ENCODE results near the gene SCAP. TPM values are rescaled to one million over a fixed set of nuclear protein-coding genes. Genes with fewer than 3 reads are reported as not detected.

SCAP gene
- total and polyA plus RNA-seq, 2 of the 13 experiments (the other 11 are each of a cell fraction or from before 2014, with no cell fraction given) = 40.4 to 53.3 TPM

DNA sequence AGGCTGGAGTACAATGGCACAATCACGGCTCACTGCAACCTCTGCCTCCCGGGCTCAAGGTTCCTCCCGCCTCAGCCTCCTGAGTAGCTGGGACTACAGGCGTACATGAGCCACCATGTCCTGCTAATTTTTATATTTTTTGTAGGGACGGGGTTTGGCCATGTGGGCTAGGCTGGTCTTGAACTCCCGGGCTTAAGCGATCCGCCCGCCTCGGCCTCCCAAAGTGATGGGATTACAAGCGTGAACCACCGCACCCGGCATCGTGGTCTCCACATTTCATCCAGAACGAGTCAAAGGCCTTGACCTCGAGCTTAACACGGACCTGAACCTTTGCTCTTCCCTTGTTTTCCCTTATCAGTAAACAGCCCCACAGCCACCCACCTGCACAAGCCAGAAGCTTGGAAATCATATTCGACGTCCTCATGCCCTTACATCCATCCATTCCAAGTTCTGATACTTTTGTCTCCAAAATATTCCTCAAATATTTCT lies 96.3 kb downstream of the SCAP start (continued):
- TF ChIP-seq KAT2B (IDR thresholded peaks at IDR 0.05; ENCODE audit: borderline replicate concordance, low read depth, low read length) (no peak), SP1 (IDR thresholded peaks at IDR 0.05) (no peak), SP1 (CRISPR knock-in tag; IDR thresholded peaks at IDR 0.05) (no peak), HMGA1 (CRISPR knock-in tag; conservative IDR thresholded peaks at IDR 0.05) (no peak), ZNF570 (CRISPR knock-in tag; IDR thresholded peaks at IDR 0.05; ENCODE audit: borderline replicate concordance) (no peak), ZHX2 (IDR thresholded peaks at IDR 0.05; ENCODE audit: low read depth) (peak; percentile 14; the same call in 1 of the 2 replicates), ZHX2 (CRISPR knock-in tag; IDR thresholded peaks at IDR 0.05; ENCODE audit: borderline replicate concordance) (no peak), FOXM1 (CRISPR knock-in tag; IDR thresholded peaks at IDR 0.05) (no peak), ZNF530 (CRISPR knock-in tag; IDR thresholded peaks at IDR 0.05; ENCODE audit: low read depth) (no peak), SMAD9 (CRISPR knock-in tag; IDR thresholded peaks at IDR 0.05) (0 out of 2 replicates have a peak, but pooled peaks have one; percentile 56), ZNF430 (CRISPR knock-in tag; IDR thresholded peaks at IDR 0.05) (0 out of 2 replicates have a peak, but pooled peaks have one; percentile 55), ZFX (CRISPR knock-in tag; IDR thresholded peaks at IDR 0.05; ENCODE audit: low read depth) (peak; percentile 39; the same call in 1 of the 2 replicates), ZNF331 (CRISPR knock-in tag; IDR thresholded peaks at IDR 0.05) (peak; percentile 72; the same call in 1 of the 2 replicates), HOXA7 (CRISPR knock-in tag; IDR thresholded peaks at IDR 0.05) (no peak)
- TF ChIP-seq, protein P1, sequence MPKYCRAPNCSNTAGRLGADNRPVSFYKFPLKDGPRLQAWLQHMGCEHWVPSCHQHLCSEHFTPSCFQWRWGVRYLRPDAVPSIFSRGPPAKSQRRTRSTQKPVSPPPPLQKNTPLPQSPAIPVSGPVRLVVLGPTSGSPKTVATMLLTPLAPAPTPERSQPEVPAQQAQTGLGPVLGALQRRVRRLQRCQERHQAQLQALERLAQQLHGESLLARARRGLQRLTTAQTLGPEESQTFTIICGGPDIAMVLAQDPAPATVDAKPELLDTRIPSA (CRISPR knock-in tag; IDR thresholded peaks at IDR 0.05; ENCODE audit: borderline replicate concordance) = no peak
- TF ChIP-seq, protein P2, sequence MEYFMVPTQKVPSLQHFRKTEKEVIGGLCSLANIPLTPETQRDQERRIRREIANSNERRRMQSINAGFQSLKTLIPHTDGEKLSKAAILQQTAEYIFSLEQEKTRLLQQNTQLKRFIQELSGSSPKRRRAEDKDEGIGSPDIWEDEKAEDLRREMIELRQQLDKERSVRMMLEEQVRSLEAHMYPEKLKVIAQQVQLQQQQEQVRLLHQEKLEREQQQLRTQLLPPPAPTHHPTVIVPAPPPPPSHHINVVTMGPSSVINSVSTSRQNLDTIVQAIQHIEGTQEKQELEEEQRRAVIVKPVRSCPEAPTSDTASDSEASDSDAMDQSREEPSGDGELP (IDR thresholded peaks at IDR 0.05; ENCODE audit: borderline replicate concordance, low read depth) = peak; percentile 28; the same call in 1 of the 2 replicates
- TF ChIP-seq, protein P3, sequence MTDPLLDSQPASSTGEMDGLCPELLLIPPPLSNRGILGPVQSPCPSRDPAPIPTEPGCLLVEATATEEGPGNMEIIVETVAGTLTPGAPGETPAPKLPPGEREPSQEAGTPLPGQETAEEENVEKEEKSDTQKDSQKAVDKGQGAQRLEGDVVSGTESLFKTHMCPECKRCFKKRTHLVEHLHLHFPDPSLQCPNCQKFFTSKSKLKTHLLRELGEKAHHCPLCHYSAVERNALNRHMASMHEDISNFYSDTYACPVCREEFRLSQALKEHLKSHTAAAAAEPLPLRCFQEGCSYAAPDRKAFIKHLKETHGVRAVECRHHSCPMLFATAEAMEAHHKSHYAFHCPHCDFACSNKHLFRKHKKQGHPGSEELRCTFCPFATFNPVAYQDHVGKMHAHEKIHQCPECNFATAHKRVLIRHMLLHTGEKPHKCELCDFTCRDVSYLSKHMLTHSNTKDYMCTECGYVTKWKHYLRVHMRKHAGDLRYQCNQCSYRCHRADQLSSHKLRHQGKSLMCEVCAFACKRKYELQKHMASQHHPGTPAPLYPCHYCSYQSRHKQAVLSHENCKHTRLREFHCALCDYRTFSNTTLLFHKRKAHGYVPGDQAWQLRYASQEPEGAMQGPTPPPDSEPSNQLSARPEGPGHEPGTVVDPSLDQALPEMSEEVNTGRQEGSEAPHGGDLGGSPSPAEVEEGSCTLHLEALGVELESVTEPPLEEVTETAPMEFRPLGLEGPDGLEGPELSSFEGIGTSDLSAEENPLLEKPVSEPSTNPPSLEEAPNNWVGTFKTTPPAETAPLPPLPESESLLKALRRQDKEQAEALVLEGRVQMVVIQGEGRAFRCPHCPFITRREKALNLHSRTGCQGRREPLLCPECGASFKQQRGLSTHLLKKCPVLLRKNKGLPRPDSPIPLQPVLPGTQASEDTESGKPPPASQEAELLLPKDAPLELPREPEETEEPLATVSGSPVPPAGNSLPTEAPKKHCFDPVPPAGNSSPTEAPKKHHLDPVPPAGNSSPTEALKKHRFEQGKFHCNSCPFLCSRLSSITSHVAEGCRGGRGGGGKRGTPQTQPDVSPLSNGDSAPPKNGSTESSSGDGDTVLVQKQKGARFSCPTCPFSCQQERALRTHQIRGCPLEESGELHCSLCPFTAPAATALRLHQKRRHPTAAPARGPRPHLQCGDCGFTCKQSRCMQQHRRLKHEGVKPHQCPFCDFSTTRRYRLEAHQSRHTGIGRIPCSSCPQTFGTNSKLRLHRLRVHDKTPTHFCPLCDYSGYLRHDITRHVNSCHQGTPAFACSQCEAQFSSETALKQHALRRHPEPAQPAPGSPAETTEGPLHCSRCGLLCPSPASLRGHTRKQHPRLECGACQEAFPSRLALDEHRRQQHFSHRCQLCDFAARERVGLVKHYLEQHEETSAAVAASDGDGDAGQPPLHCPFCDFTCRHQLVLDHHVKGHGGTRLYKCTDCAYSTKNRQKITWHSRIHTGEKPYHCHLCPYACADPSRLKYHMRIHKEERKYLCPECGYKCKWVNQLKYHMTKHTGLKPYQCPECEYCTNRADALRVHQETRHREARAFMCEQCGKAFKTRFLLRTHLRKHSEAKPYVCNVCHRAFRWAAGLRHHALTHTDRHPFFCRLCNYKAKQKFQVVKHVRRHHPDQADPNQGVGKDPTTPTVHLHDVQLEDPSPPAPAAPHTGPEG (CRISPR knock-in tag; IDR thresholded peaks at IDR 0.05) = no peak; the same call in 1 of the 2 replicates

Measured in HepG2 (cell line).